Skeletal muscle satellite cell (primary cell): Measurements from ENCODE around the gene HSD17B14.
"Not testable (repeated sequence)": the region's sequence is repeated elsewhere in the genome, so short reads cannot be mapped to it uniquely, and the experiment has no call there.

Source experiments
- H3K27me3 ChIP-seq: 2 replicates; pipeline ENCODE4 v1.7.0; 2013; ENCODE audit warnings: low read length; ENCODE audit not compliant: control insufficient read depth, insufficient read depth
- H3K36me3 ChIP-seq: 2 replicates; pipeline ENCODE4 v1.7.0; 2013; ENCODE audit warnings: mild to moderate bottlenecking, control low read depth, low read length; ENCODE audit not compliant: insufficient read depth
- H3K4me1 ChIP-seq: 2 replicates; pipeline ENCODE4 v1.7.0; 2013; ENCODE audit warnings: low read length; ENCODE audit not compliant: control insufficient read depth, insufficient read depth
- H3K4me2 ChIP-seq: 2 replicates; pipeline ENCODE4 v1.7.0; 2013; ENCODE audit warnings: mild to moderate bottlenecking, low read length
- H3K4me3 ChIP-seq: 2 replicates; pipeline ENCODE4 v1.7.0; 2013; ENCODE audit warnings: low read length
- H3K9ac ChIP-seq: 2 replicates; pipeline ENCODE4 v1.7.0; 2013; ENCODE audit warnings: mild to moderate bottlenecking, low read depth, low read length, moderate library complexity
- H3K9me3 ChIP-seq: replicated peaks from 2 replicates; pipeline ENCODE4 v1.7.0; 2013; ENCODE audit warnings: mild to moderate bottlenecking, control low read depth, low read length

HSD17B14 gene

GRCh38 chr19:48787331-48787730 is 49.0 kb downstream of the HSD17B14 start:
- H3K9ac ChIP-seq, H3K4me2 ChIP-seq, H3K4me3 ChIP-seq, H3K9me3 ChIP-seq, H3K4me1 ChIP-seq, H3K36me3 ChIP-seq: not testable (repeated sequence)
- H3K27me3 ChIP-seq, result peaks cover 10% of the 10 kb centered on the region

- peaks cover 10% of the 10 kb centered on the region for H3K27me3 ChIP-seq
- H3K36me3 ChIP-seq, H3K9ac ChIP-seq, H3K4me2 ChIP-seq, H3K9me3 ChIP-seq, H3K4me1 ChIP-seq, H3K4me3 ChIP-seq: not testable (repeated sequence)
Measured at GRCh38 chr19:48786422-48786821, 49.9 kb downstream of the HSD17B14 start.

GRCh38 chr19:48784527-48784926 is 51.8 kb downstream of the HSD17B14 start:
- Histone ChIP-seq H3K36me3 (no peaks in the 10 kb centered on the region), H3K4me1 (peaks cover 9% of the 10 kb centered on the region), H3K4me2 (no peak overlapping the region), H3K27me3 (peaks cover 10% of the 10 kb centered on the region), H3K9ac (no peak overlapping the region), H3K4me3 (no peak overlapping the region), H3K9me3 (no peaks in the 10 kb centered on the region)

GRCh38 chr19:48780631-48781391 is 55.5 kb downstream of the HSD17B14 start:
- Histone ChIP-seq H3K27me3 (peaks cover 8% of the 10 kb centered on the region), H3K4me2 (no peak overlapping the region), H3K4me3 (no peak overlapping the region), H3K9me3 (no peaks in the 10 kb centered on the region), H3K36me3 (no peaks in the 10 kb centered on the region), H3K4me1 (peaks cover 9% of the 10 kb centered on the region), H3K9ac (no peak overlapping the region)

GRCh38 chr19:48779636-48780035 is 56.7 kb downstream of the HSD17B14 start:
- Histone ChIP-seq H3K4me1 (peaks cover 9% of the 10 kb centered on the region), H3K4me2 (no peak overlapping the region), H3K9me3 (no peaks in the 10 kb centered on the region), H3K4me3 (no peak overlapping the region), H3K27me3 (no peaks in the 10 kb centered on the region), H3K36me3 (no peaks in the 10 kb centered on the region), H3K9ac (no peak overlapping the region)

- Histone ChIP-seq H3K36me3 (no peaks in the 10 kb centered on the region), H3K4me1 (peaks cover 9% of the 10 kb centered on the region), H3K4me2 (no peak overlapping the region), H3K4me3 (no peak overlapping the region), H3K9ac (no peak overlapping the region), H3K27me3 (no peaks in the 10 kb centered on the region), H3K9me3 (no peaks in the 10 kb centered on the region)
Measured at GRCh38 chr19:48777720-48778119, 58.6 kb downstream of the HSD17B14 start.

- Histone ChIP-seq H3K4me2 (no peak overlapping the region), H3K9me3 (no peaks in the 10 kb centered on the region), H3K4me1 (peaks cover 9% of the 10 kb centered on the region), H3K4me3 (no peak overlapping the region), H3K27me3 (no peaks in the 10 kb centered on the region), H3K36me3 (no peaks in the 10 kb centered on the region), H3K9ac (no peak overlapping the region)
Measured at GRCh38 chr19:48777139-48777538, 59.2 kb downstream of the HSD17B14 start.

DNA sequence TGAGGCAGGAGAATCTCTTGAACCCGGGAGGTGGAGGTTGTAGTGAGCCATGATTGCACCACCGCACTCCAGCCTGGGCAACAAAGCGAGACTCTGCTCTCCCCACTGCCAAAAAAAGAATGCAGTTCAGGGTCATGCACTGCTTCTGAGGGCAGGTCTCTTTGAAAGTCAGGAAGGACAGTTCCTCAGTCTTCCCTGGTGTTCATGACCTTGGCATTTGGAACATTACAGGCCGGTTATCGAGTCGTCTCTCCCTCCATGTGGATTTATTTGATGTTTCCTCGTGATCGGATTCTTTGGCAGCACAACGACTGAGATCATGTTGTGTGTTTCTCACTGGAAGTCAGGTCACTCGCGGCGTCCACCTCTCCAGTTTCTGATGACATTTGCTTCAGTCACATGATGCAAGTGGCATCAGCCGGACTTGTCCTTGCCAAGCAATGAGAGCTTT is 63.8 kb downstream of the HSD17B14 start:
- peaks cover 6% of the 10 kb centered on the region for H3K4me1 ChIP-seq
- H3K9ac ChIP-seq, result no peak overlapping the region
- no peaks in the 10 kb centered on the region for H3K36me3 ChIP-seq
- no peak overlapping the region for H3K4me3 ChIP-seq
- peaks cover 20% of the 10 kb centered on the region for H3K27me3 ChIP-seq
- H3K9me3 ChIP-seq, result no peaks in the 10 kb centered on the region
- no peak overlapping the region for H3K4me2 ChIP-seq

DNA sequence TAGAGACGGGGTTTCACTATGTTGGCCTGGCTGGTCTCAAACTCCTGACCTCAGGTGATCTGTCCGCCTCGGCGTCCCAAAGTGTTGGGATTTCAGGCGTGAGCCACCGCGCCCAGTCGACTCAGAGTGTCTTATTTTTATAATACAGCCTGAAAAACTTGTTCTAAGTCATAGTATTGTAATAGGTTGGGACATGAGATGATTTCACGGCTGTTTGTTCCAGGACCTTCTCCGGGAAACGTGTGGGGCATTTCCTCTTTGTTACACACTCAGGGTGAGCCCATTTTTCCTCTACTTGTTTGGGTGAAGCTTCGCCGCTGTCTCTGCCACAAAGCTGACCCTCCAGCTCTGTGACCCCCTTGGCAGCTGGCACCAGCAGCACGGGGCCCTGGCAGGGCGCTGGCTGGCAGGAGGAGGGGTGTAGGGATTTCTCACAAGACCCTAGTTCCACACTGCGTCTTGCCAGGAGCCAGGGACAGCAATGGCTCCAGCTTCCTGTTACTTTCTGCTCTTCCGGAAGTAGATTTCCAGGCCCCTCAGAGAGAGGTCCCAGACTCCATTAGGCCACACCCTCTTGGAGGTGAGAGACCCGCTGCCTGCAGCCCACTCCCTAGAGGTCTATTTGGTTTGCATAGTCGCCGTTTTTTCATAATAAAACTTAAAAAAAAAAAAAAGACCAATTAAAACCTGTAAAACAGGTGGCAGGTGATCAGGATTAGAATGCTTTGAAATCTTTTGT is 65.4 kb downstream of the HSD17B14 start:
- H3K9me3 ChIP-seq, result no peaks in the 10 kb centered on the region
- peaks cover 24% of the 10 kb centered on the region for H3K27me3 ChIP-seq
- H3K4me2 ChIP-seq, result no peak overlapping the region
- H3K36me3 ChIP-seq, result no peaks in the 10 kb centered on the region
- no peak overlapping the region for H3K9ac ChIP-seq
- H3K4me3 ChIP-seq, result no peak overlapping the region
- peaks cover 6% of the 10 kb centered on the region for H3K4me1 ChIP-seq

- no peak overlapping the region for H3K4me3 ChIP-seq
- no peak overlapping the region for H3K9ac ChIP-seq
- no peaks in the 10 kb centered on the region for H3K9me3 ChIP-seq
- peaks cover 6% of the 10 kb centered on the region for H3K4me1 ChIP-seq
- no peak overlapping the region for H3K4me2 ChIP-seq
- peaks cover 24% of the 10 kb centered on the region for H3K27me3 ChIP-seq
- no peaks in the 10 kb centered on the region for H3K36me3 ChIP-seq
Measured at GRCh38 chr19:48770266-48770665, 66.0 kb downstream of the HSD17B14 start.

GRCh38 chr19:48768994-48769713 is 67.1 kb downstream of the HSD17B14 start:
- Histone ChIP-seq H3K4me2 (no peak overlapping the region), H3K36me3 (no peaks in the 10 kb centered on the region), H3K4me3 (no peak overlapping the region), H3K4me1 (peaks cover 6% of the 10 kb centered on the region), H3K9me3 (no peaks in the 10 kb centered on the region), H3K9ac (no peak overlapping the region), H3K27me3 (peaks cover 28% of the 10 kb centered on the region)
